Thyroid gland (tissue), 4 donors: ENCODE data around the gene CD38.

Experiments
- CTCF ChIP-seq, 6 experiments: fragments of 200-600 bp in 3 of 6; fragments of 450-650 bp in 3 of 6; sonication (generic) in 3 of 6; IDR thresholded peaks; one replicate each; pipeline ENCODE4 v1.5.1; 2016 to 2019; ENCODE audit warnings: antibody characterized with exemption in 6 of 6, mild to moderate bottlenecking in 2 of 6, inconsistent platforms in 1 of 6, moderate library complexity in 1 of 6
- POLR2A ChIP-seq, 2 donors: fragments of 450-650 bp; IDR thresholded peaks; one replicate each; pipeline ENCODE4 v1.6.1; 2017; ENCODE audit warnings: antibody characterized with exemption in 2 of 2, mild to moderate bottlenecking in 2 of 2, moderate library complexity in 1 of 2

GRCh38 chr4:15755321-15756155 is 22.6 kb upstream of the CD38 start:
- TF ChIP-seq CTCF (IDR thresholded peaks at IDR 0.05): no peak
- no peak for TF ChIP-seq POLR2A (IDR thresholded peaks at IDR 0.05)
